KMS-11 (cell line): ENCODE results near the gene COPB2.

Experiments
- H2AFZ ChIP-seq: fragments of 200-600 bp; sonication (generic); 2 replicates; pipeline ENCODE4 v1.6.1; 2016; ENCODE audit warnings: antibody characterized with exemption, mixed run types, low read depth
- H3K27ac ChIP-seq: fragments of 200-600 bp; sonication (generic); 2 replicates; pipeline ENCODE4 v1.6.1; 2016; ENCODE audit warnings: mild to moderate bottlenecking, mixed run types
- H3K27me3 ChIP-seq: fragments of 200-600 bp; sonication (generic); 2 replicates; pipeline ENCODE4 v1.6.1; 2017; ENCODE audit warnings: mild to moderate bottlenecking, low read depth, mixed run types, moderate library complexity; ENCODE audit not compliant: insufficient read depth
- H3K36me3 ChIP-seq: fragments of 200-600 bp; sonication (generic); 2 replicates; pipeline ENCODE4 v1.6.1; 2017; ENCODE audit warnings: mild to moderate bottlenecking, mixed run types; ENCODE audit not compliant: insufficient read depth
- H3K4me1 ChIP-seq: fragments of 200-600 bp; sonication (generic); 2 replicates; pipeline ENCODE4 v1.6.1; 2016; ENCODE audit warnings: mild to moderate bottlenecking, low read depth, mixed run types; ENCODE audit not compliant: poor library complexity, severe bottlenecking
- H3K4me2 ChIP-seq: fragments of 200-600 bp; sonication (generic); 2 replicates; pipeline ENCODE4 v1.7.0; 2016; ENCODE audit warnings: mild to moderate bottlenecking, mixed run types
- H3K4me3 ChIP-seq: fragments of 200-600 bp; sonication (generic); IDR thresholded peaks from 2 replicates; pipeline ENCODE4 v1.6.1; 2017; ENCODE audit warnings: low read depth, low read length, mixed read lengths; ENCODE audit not compliant: insufficient read depth
- H3K79me2 ChIP-seq: fragments of 200-600 bp; sonication (generic); 2 replicates; pipeline ENCODE4 v1.6.1; 2016; ENCODE audit warnings: low read depth, mixed run types; ENCODE audit not compliant: insufficient read depth
- H3K9ac ChIP-seq: fragments of 200-600 bp; sonication (generic); 2 replicates; pipeline ENCODE4 v1.6.1; 2016; ENCODE audit warnings: mild to moderate bottlenecking, mixed run types
- H4K20me1 ChIP-seq: fragments of 200-600 bp; sonication (generic); 2 replicates; pipeline ENCODE4 v1.6.1; 2016; ENCODE audit warnings: mild to moderate bottlenecking, mixed run types; ENCODE audit not compliant: insufficient read depth
- CTCF ChIP-seq: fragments of 200-600 bp; sonication (generic); conservative IDR thresholded peaks from 2 replicates; pipeline ENCODE4 v1.6.1; 2017; ENCODE audit warnings: low read depth, mild to moderate bottlenecking, antibody characterized with exemption, low read length, moderate library complexity, mixed read lengths

COPB2 gene

GRCh38 chr3:139377378-139377777 is 12.1 kb downstream of the COPB2 start:
- TF ChIP-seq CTCF = no peak
- Histone ChIP-seq H3K9ac (no peak overlapping the region), H3K4me2 (no peak overlapping the region), H4K20me1 (peaks cover 5% of the 10 kb centered on the region; the same call in 1 of the 2 replicates), H3K36me3 (peaks cover 33% of the 10 kb centered on the region; the same call in 1 of the 2 replicates), H2AFZ (no peak overlapping the region), H3K4me1 (peaks cover 7% of the 10 kb centered on the region), H3K27me3 (no peaks in the 10 kb centered on the region), H3K79me2 (peaks cover 10% of the 10 kb centered on the region; the same call in 1 of the 2 replicates), H3K4me3 (no peak overlapping the region), H3K27ac (no peak overlapping the region)

- no peaks in the 10 kb centered on the region for H4K20me1 ChIP-seq
- H3K4me1 ChIP-seq = peaks cover 7% of the 10 kb centered on the region
- no peaks in the 10 kb centered on the region; the same call in 1 of the 2 replicates for H3K79me2 ChIP-seq
- H3K27me3 ChIP-seq = no peaks in the 10 kb centered on the region
- TF ChIP-seq CTCF = no peak
- no peak overlapping the region for H2AFZ ChIP-seq
- H3K27ac ChIP-seq = no peak overlapping the region
- no peak overlapping the region for H3K9ac ChIP-seq
- H3K36me3 ChIP-seq = peaks cover 36% of the 10 kb centered on the region; the same call in 1 of the 2 replicates
- no peak overlapping the region for H3K4me3 ChIP-seq
- H3K4me2 ChIP-seq = no peak overlapping the region
Observed at GRCh38 chr3:139374099-139374498, 15.3 kb downstream of the COPB2 start.

GRCh38 chr3:139364549-139364948 is 24.9 kb downstream of the COPB2 start:
- TF ChIP-seq CTCF = no peak
- Histone ChIP-seq H3K4me3 (no peak overlapping the region), H3K4me2 (no peak overlapping the region), H3K4me1 (peaks cover 22% of the 10 kb centered on the region), H4K20me1 (no peaks in the 10 kb centered on the region), H2AFZ (no peak overlapping the region), H3K9ac (no peak overlapping the region), H3K27me3 (no peaks in the 10 kb centered on the region), H3K36me3 (peaks cover 24% of the 10 kb centered on the region; the same call in 1 of the 2 replicates), H3K27ac (no peak overlapping the region), H3K79me2 (no peaks in the 10 kb centered on the region)

GRCh38 chr3:139361276-139361675 is 28.2 kb downstream of the COPB2 start:
- peaks cover 22% of the 10 kb centered on the region; the same call in 1 of the 2 replicates for H3K36me3 ChIP-seq
- TF ChIP-seq CTCF = no peak

More at GRCh38 chr3:139361276-139361675, 28.2 kb downstream of the COPB2 start:
- Histone ChIP-seq H3K27me3 (no peaks in the 10 kb centered on the region), H3K4me2 (no peak overlapping the region), H2AFZ (no peak overlapping the region), H3K4me3 (no peak overlapping the region), H3K9ac (no peak overlapping the region), H3K4me1 (peaks cover 10% of the 10 kb centered on the region), H3K79me2 (no peaks in the 10 kb centered on the region), H4K20me1 (no peaks in the 10 kb centered on the region), H3K27ac (no peak overlapping the region)
